ENCODE data around the gene MTUS2.

GRCh38 chr13:28805193-28805819 lies 14.8 kb upstream of the MTUS2 start:
- TF ChIP-seq CTCF (IDR thresholded peaks at IDR 0.05) (peak; percentile 74), ZFX (IDR thresholded peaks at IDR 0.05; ENCODE audit: borderline replicate concordance) (no peak)

Measured in 22Rv1 (cell line).